ENCODE measurements around the gene NTNG1.

The NTNG1 gene

GRCh38 chr1:107474877-107475612 is 334.2 kb downstream of the NTNG1 start:
- no peak for DNase-seq

- peak; percentile 2 for DNase-seq
Observed at GRCh38 chr1:107477233-107477632, 336.4 kb downstream of the NTNG1 start.

GRCh38 chr1:107479865-107480350 is 339.1 kb downstream of the NTNG1 start:
- no peak for DNase-seq

- no peak for DNase-seq
Observed at GRCh38 chr1:107480548-107481415, 339.9 kb downstream of the NTNG1 start.

GRCh38 chr1:107481756-107482384 is 341.0 kb downstream of the NTNG1 start:
- no peak for DNase-seq

- no peak for DNase-seq
Observed at GRCh38 chr1:107483949-107484348, 343.1 kb downstream of the NTNG1 start.

GRCh38 chr1:107486349-107486748 is 345.5 kb downstream of the NTNG1 start:
- DNase-seq: no peak

- DNase-seq: no peak
Observed at GRCh38 chr1:107487506-107487905, 346.7 kb downstream of the NTNG1 start.

GRCh38 chr1:107491582-107491981 is 350.7 kb downstream of the NTNG1 start:
- DNase-seq: no peak

- no peak for DNase-seq
Observed at GRCh38 chr1:107493111-107493716, 352.4 kb downstream of the NTNG1 start.

- DNase-seq: no peak
Observed at GRCh38 chr1:107494061-107494460, 353.2 kb downstream of the NTNG1 start.

GRCh38 chr1:107496002-107496401 is 355.2 kb downstream of the NTNG1 start:
- DNase-seq: no peak

- no peak for DNase-seq
Observed at GRCh38 chr1:107499139-107499744, 358.4 kb downstream of the NTNG1 start.

GRCh38 chr1:107501081-107501605 is 360.3 kb downstream of the NTNG1 start:
- DNase-seq: no peak

GRCh38 chr1:107510347-107510746 is 369.5 kb downstream of the NTNG1 start:
- DNase-seq: no peak

GRCh38 chr1:107512836-107513235 is 372.0 kb downstream of the NTNG1 start:
- DNase-seq: no peak

GRCh38 chr1:107514841-107515240 is 374.0 kb downstream of the NTNG1 start:
- no peak for DNase-seq

GRCh38 chr1:107515702-107516101 is 374.9 kb downstream of the NTNG1 start:
- no peak for DNase-seq

GRCh38 chr1:107523061-107523460 is 382.2 kb downstream of the NTNG1 start:
- no peak for DNase-seq

- DNase-seq: no peak
Observed at GRCh38 chr1:107523736-107524135, 382.9 kb downstream of the NTNG1 start.

GRCh38 chr1:107524301-107524700 is 383.5 kb downstream of the NTNG1 start:
- no peak for DNase-seq

- DNase-seq: no peak
Observed at GRCh38 chr1:107525145-107525544, 384.3 kb downstream of the NTNG1 start.
